ENCODE data around the gene HPSE.

The HPSE gene

DNA sequence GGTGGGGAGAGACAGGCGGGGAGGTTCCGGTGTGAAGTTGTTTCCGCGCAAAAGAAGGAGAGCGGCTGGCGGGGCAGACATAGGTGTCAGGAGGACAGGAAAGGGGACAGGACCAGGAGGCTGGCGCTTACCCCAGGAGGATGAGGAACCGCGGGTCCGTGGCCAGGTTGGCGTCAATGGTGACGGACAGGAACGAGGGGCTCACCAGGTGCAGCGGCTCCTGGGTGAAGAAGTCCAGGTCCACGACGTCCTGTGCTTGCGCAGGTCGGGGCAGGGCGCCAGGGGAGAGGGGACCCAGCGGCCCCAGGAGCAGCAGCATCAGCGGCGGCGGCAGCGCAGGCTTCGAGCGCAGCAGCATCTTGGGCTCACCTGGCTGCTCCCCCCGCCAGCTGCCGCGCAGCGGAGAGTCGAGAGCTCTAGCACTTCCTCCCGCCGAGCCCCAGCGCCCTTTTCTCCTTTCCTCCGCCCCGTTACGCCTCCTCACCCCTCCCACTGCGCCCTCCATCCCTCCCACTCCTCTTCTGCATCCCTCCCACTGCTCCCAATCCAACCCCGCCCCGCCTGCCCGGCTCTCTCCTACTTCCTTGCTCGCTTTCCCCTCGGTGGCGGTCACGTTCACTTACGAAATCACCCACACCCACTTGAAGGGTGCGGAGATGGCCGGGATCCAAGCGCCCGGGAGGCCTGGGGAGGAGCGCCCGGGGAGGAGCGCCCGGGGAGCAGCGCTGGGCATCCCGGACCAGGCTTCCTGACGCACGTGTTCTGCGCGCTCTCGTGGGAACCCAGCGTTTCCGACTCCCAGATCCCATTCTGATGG, at the start of gene HPSE:
TSS of gene HPSE (minus strand) at position 424 of the 817 bp plus-strand sequence. CDS start at position 358, 66 bp downstream.
- peak; percentile 39 for DNase-seq

DNA sequence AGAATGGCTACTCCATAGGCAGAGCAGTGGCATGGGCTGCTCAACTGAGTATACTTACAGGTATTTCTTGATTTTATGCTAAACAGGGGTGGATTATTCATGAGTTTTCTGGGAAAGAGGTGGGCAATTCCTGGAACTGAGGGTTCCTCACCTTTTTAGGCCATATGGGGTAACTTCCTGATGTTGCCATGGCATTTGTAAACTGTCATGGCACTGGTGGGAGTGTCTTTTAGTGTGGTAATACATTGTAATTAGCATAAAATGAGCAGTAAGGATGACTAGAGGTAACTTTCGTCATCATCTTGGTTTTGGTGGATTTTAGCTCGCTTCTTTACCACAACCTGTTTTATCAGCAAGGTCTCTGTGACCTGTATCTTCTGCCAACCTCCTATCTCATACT, 48.2 kb upstream of the HPSE start:
- no peak for DNase-seq

GRCh38 chr4:83381173-83381572, 46.5 kb upstream of the HPSE start:
- DNase-seq, result no peak

DNA sequence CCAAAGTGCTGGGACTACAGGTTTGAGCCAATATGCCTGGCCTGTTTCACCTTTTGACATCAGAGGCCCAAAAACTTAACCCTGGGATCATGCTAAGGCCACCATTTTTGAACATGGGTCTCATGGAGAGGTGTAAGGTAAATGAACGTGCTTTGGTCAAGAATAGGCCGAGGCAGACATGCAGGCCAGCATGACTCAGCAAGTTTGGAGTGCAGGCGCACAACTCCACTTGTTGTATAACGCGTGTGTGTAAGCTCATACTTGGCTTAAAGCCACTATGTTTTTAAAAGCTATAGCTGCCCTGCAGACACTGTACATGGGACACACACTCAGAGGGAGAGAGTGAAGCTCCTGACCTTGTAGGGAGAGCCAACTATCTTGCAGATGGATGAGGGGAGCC, 43.8 kb upstream of the HPSE start:
- DNase-seq, result no peak

DNA sequence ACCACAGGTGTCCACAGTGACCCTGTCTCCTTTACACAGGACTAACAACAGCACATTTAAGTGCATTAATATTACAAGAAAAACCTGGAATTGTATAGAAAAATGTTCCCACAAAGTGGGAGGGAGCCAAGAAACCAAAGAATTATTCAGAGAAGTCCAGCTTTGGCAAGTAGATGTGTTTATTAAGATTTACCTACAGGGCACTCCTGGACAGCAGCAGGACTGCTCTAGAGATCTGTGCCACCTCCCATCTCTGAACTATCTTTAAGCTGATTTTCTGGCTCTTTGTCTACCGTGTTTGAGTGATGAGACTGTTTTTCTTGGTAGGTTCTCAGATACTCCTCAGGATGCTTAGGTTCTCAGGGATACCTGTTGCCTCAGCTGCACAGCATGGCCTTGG, 38.3 kb upstream of the HPSE start:
- DNase-seq, result no peak

- DNase-seq, result no peak
These were observed 37.3 kb upstream of the HPSE start for GRCh38 chr4:83371936-83372335.

DNA sequence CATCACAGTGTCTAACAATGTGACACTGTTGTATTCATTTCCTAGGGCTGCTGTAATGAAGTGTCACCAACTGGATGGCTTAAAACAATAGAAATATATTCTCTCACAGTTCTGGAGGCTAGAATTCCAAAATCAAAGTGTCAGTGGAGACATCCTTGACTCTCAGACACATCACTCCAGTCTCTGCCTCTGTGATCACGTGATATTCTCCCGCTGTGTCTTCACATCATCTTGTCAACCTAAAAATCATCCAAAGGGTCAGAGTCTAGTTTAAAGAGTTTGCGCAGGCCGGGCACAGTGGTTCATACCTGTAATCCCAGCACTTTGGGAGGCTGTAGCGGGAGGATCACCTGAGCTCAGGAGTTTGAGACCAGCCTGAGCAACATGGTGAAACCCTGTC, 36.6 kb upstream of the HPSE start:
- no peak for DNase-seq

- no peak for DNase-seq
These were observed 35.9 kb upstream of the HPSE start for GRCh38 chr4:83370640-83370906.

DNA sequence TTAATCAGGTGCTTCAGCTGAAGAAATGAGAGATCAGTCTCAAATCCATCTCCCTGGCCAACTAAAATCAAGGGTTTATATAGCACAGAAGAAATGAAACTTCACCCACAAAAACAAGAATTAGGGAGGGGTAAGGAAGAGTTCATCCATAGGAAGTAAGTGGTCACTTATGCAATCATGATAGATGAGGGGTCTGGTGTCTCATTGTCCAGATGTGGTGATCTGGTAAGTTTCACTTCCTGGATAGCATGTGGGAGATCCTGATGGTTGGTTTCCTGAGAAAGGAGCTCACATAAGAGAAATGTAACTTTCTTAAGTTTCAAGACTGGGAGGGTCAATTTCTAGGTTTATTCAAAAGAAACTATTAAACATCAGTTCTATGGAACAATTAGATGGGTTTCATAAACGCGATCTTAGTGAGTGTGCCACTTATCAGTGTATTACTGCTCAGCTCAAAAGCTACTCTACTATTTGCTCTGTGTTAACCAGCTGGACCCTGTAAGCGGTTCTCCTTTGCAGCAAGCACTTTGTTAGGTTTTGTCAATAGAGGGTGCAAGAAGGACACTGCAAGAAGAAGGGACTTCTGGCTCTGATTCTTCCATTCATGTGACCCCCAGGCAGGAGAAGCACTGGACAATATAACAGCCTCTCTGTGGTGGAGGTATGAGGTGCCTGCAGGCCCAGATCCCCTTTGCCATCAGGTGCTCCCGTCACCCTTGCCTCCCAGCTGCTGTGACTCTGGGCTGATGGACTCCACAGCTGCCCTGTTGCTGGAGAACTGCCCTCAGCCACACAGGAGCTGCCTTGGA, 35.4 kb upstream of the HPSE start:
- DNase-seq, result no peak

- DNase-seq, result no peak
These were observed 29.7 kb upstream of the HPSE start for GRCh38 chr4:83364312-83364711.

DNA sequence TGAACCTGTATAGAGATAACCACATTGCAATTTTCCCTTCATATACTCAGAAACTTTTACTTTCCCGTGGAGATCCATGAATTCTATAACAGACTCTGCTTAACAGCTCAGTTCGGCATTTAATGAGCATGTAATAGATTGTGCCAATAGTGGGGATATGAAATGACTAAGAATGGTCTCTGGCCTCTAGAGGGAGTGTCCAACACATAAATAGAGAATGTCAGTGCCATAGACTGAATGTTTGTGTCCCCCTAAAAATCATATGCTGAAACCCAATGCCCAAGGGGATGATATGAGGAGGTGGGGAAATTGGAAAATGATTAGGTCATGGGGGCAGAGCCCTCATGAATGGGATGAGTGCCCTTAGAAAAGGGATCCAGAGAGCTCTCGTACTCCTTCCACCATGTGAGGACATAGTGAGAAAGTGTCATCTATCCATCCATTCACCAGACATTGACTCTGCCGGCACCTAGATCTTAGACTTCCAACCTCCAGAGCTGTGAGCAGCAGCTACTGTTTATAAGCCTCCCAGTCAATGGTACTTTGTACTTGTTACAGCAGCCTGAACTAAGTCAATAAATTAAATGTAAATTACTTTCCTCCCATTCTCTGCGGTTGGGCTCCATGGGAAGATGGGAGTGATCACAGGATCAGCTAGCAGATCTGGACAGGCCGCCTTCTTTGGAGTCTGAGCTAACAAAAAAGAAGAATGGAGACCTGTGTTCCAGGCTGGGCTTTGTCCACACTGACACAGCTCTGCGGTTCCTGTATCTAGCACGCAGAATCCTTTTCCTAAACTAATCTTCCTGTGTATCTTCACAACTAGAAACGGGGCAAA, 28.1 kb upstream of the HPSE start:
- no peak for DNase-seq

DNA sequence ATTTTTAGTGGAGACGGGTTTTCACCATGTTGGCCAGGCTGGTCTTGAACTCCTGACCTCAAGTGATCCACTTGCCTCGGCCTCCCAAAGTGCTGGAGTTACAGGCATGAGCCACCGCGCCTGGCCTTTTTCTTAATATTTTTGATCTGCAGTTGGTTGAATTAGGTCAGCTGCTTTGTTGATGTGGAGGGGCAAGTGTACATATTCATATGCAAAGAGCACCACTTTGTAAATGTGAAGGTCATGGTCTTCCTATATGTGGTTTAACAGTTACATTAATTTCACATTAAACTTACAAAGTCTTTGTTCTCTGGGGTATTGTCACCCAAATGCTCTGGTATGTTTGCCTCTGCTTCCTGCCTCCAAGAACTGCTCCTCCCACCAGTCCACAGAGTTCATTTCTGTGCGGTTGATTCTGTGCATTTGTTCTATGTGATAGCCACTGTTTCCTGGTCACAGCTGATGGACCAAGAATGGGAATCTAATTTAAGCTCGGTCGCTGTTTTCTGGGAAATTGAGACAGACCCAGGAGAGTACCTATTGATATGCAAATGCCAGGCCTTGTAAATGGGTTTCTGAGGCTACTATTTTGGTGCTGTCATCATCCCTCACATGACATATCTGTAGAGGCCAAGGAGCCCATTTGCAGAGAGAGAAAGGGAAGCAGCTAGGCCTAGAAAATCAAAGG, 26.9 kb upstream of the HPSE start:
- DNase-seq, result no peak

DNA sequence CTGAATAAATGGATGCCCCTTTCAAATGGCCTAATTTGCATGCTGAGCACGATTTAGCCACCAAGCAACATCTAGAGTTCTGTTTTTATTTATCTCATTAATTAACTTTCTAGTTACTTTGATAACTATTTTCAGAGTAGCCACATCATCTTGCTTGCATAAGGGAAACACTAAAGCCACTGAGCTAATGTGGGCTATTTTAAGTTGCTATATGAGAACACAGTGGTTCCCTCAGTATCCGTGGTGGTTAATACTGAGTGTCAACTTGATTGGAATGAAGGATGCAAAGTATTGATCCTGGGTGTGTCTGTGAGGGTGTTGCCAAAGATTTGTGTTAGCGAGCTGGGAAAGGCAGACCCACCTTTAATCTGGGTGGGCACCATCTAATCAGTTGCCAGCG, 25.4 kb upstream of the HPSE start:
- DNase-seq, result no peak

DNA sequence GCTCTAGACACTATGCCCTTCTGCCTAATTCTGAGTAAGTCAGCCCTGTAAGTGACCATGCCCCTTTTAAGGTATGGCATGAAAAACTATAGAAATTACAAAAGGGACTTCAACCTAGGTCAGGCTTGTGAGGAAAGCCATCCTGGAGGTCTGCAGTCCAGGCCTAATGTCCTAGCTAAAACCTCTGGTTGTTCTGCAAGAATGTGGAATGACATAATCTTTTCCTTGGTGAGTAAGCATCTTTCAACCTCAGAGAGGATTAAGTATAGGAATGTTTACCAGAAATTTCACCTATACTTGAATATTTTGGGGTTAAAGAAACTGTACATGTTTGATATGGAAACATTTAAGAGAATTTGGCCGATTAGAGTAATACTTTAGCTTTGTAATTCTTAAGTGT, 23.8 kb upstream of the HPSE start:
- DNase-seq, result no peak

DNA sequence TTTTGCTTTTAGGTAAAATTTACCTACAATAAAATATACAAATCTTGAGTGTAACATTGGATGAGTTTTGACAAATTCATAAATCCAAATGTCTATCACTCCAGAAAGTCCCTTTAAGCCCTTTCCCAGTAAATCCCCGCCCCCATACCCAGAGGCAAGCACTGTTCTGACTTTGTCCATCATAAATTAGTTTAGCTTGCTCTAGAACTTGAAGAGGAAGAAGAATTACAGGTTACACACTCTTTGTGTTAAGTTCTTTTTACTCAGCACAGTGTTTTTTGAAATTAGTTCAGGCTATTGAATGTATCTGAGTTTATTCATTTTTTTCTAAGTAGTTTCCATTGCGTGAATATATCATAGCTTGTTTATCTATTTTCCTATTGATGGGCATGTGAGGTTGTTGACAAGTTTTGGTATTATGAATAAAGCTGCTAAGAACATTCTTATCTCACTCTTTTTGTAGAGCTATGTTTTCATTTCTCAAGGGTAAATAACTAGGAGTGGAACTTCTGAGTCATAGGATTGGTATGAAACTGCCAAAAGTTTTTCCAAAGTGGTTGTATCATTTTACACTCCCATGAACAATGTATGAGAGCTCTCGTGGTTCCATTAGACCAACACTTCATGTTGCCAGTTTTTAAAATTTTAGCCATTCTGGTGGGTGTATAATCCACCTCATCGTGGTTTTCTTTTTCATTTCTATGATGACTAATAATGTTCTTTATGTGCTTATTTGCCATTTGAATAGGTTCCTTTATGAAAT, 22.4 kb upstream of the HPSE start:
- DNase-seq, result no peak

DNA sequence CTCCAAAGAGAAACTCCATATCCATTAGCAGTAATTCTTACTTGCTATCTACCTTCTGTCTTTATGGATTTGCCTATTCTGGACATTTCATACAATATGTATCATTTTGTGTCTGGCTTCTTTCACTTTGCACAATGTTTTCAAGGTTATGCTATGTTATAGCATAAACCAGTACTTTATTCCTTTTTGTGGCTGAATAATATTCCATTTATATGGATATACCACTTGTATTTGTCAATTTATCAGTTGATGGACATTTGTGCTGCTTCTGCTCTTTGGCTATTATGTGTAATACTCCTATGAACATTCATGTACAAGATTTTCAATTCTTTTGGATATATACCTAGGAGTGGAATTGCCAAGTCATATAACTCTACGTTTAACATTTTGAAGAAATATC, 18.9 kb upstream of the HPSE start:
- no peak for DNase-seq

DNA sequence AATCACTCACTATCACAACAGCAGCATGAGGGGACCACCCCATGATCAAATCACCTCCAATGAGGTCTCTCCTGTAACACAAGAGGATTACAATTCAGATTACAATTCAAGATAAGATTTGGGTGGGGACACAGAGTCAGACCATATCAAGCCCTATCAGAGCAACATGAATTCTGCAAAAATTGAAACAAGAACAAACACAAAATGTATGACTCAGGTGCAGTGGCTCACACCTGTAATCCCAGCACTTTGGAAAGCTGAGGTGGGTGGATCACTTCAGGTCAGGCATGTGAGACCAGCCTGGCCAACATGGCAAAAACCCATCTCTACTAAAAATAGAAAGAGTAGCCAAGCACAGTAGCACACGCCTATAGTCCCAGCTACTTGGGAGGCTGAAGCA, 13.4 kb upstream of the HPSE start:
- no peak for DNase-seq

DNA sequence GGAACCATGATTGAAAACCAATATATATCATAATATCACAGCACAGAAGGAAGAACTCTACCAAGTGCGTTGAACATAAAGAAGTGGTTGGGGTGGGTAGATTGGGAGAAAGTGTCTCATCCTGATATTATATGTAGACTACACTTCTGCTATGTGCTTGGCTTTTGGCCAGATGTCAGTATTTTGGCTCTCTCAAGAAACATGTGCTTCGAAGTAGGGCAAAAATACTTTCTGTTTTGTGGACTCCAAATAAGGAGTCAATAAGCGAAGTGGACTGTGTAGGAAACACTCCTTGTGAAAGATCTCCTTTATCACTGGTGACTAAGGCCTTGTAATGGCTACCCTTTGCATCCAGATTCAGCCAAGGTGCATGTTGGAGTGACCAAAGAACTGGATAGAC, 7.8 kb upstream of the HPSE start:
- DNase-seq, result no peak

- no peak for DNase-seq
These were observed 6.2 kb upstream of the HPSE start for GRCh38 chr4:83340692-83341343.

GRCh38 chr4:83339573-83339972, 4.9 kb upstream of the HPSE start:
- DNase-seq, result no peak

DNA sequence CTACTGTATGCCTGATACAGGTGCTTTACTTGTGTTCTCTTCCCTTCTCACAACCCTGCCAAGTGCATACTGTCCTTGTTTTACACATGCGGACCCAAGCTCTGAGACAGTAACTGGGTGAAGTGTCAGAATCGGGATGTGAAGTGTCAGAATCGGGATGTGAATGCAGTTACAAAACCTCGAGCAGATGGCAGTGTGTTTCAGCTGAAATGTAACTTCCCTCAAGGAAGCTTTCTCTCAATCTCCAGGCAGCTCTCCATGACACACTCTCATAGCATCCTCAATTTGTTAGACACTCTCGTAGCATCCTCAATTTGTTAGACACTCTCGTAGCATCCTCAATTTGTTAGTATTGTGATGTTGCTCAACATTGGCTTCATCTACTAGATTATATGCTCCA, 1.1 kb upstream of the HPSE start:
- DNase-seq, result no peak

DNA sequence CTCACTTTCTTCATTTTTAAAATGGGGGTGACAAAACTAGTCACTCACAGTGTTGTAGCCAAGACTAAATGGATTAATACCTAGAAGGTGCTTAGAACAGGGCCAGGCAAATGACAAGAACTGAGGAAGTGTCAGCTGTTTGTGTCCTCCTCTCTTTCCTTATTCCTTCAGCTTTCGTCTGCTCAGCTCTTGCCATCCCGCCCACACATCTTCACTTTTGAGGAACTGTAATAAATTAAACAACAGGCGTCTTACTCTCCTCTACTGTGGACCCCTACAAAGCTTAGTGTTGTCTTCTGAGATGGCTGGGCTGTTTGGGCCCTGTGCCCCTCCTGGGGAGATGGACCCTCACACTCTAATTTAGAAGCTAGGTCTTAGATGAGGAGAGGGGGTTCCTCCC, 2.7 kb downstream of the HPSE start:
- no peak for DNase-seq
